GM18499 (cell line): ENCODE measurements around the gene NRP1.

ENCODE experiments used
- ATAC-seq: cut with Tn5 transposase; IDR thresholded peaks from one replicate; pipeline ENCODE4 v1.9.1; 2021; ENCODE audit warnings: moderate number of reproducible peaks; ENCODE audit not compliant: insufficient read depth, unreplicated experiment

The NRP1 gene

DNA sequence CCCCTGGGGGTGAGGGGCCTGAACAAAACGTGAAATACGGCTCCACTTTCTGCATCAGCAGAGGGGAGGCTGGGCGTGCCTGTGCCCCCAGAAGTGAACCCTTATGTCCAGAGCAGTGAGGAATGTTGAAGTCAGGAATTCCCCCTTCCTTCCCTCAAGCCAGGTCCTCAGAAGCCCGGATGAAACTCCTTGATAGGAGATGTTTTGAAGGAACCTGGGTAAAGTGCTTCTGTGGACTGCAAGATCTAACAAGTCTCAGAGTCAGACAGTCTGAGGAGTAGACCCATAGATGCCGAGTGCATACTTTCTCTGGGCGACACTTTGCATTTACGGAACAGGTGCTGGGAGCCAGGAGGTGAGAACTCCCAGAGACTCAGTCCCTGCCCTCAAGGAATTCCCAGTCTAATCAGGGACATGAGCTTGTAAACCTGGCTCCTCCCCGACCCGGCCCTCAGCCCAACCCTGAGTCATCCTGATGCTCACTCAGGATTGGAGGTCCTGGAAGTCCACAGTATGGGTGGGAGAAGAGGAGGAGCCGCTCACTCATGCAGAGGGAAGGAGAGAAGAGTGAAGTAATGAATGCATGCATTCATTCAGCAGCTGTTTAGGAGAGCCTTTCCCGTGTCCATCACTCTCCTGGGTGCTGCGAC, 197.0 kb downstream of the NRP1 start:
- ATAC-seq: no peak

DNA sequence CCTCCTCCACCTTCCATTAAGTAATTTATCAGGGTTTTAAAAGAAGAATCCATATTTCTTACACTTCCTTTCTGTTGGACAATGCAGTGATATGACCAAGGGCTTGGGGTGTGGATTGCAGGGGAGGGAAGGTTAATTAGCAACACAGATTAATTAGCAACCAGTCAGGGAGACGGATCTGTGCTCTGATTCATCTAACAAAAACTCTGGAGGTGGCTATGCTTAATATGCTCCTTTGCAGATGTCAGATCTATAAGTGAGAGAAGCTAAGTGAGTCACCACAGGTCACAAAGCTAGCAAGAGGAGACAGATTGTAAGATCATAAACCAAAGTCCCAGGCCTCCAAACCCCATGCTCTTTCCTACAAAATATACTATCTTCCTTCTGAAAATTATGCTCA, 197.7 kb downstream of the NRP1 start:
- no peak for ATAC-seq

DNA sequence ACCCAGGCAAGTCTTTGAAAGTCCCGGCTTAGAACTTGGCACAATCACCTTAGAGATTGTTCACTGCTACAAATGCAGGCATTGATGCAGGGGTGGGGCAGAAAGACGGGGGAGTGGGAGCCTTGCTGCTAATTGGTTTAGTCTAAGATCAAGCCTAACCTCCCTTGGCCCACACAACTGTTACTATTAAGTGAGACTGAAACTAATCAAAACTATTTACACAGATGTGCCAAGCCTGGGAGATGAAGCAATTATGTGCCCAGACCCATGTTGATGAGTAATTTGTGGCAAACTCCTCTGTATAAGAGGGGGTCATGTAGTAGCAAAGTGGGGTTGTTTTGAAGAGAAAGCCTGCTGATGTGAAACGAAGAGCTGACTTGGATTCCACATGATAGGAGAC, 198.2 kb downstream of the NRP1 start:
- no peak for ATAC-seq

DNA sequence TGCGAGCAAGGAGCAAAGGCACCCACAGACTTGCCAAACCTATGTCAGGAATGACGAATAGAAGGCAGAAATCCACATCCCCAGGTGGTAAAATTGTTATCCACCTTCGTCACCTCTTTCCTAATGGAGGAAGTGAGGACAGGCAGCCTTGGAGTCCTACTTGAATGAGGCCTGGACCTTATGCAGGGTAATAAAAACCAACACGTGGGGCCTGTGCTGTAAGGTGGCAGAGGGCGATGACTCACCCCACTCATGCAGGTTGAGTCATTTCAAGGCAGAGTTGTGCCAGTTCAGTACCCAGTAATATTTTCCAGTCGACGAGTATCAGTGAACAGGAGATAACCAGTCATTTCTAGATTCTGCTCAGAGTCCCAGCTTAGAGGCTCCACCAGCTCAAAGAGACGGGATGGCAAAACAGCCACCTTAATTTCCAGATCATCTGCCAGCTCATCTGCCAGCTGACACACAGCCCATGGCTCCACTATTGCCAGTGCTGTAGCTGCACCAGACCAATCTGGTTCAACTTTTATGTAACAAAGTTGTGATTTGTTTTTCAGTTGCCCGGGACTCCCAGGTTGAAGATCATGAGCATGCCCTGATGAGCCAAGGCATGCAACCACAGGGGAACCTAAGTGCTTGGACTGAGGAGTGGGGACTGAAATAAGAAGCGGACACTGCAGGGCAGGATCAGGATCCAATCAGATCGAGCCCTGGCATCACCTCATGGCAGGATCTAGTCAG, 200.3 kb downstream of the NRP1 start:
- ATAC-seq: peak; percentile 45

DNA sequence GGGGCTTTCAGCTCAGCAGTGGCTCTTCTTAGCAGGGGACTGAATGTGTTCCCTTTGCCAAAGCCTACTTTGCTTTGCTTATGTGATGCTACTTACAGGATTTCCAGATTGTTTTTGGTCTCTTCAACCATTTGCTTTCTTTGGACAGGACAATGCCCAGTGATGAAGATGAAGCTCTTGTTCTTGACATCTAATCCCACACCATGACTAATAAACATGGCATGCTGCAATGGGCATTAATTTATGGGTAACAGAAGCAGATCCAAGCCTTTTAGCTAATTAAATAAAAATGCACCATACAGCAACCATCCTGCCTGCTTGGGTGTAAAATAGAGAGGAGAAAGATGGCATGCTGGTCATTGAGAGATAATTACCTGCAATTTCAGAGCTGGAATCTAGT, 200.9 kb downstream of the NRP1 start:
- ATAC-seq: no peak

DNA sequence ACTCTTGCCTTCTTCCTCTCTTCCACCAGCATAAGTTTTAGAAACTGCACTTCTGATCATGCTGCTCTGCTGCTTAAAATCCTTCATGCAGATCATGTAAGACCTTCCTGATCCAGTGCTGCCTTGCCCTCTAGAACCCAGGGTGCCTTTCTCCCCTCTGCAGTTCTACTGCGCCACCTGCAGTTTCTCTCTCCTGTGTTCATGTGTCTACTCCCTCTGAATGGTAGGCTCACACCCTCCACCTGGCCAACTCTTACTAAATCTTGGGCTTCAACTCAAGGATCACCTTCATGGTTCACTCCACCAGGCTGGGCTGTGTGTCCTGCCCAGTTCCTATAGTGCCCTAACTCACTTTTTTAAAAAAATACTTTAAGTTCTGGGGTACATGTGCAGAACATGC, 201.8 kb downstream of the NRP1 start:
- ATAC-seq: no peak

DNA sequence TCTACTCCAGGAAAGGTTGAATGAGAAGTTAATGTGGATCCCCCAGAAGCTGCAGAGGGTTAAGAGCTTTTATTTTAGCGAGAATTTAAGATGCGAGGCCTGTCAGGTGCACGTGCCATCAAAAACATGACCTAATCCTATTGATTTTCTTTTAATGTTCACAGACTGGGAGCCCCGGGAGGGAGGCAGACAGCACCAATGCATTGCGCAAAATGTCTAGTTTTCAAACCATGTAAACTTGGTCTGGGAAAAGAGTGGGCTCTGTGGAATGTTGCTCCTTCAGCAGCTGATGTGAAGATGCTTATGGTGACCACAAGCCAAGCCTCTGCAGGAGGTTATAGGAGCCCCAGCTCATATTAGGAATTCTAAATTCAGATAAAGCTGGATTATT, 204.5 kb downstream of the NRP1 start:
- ATAC-seq: no peak

DNA sequence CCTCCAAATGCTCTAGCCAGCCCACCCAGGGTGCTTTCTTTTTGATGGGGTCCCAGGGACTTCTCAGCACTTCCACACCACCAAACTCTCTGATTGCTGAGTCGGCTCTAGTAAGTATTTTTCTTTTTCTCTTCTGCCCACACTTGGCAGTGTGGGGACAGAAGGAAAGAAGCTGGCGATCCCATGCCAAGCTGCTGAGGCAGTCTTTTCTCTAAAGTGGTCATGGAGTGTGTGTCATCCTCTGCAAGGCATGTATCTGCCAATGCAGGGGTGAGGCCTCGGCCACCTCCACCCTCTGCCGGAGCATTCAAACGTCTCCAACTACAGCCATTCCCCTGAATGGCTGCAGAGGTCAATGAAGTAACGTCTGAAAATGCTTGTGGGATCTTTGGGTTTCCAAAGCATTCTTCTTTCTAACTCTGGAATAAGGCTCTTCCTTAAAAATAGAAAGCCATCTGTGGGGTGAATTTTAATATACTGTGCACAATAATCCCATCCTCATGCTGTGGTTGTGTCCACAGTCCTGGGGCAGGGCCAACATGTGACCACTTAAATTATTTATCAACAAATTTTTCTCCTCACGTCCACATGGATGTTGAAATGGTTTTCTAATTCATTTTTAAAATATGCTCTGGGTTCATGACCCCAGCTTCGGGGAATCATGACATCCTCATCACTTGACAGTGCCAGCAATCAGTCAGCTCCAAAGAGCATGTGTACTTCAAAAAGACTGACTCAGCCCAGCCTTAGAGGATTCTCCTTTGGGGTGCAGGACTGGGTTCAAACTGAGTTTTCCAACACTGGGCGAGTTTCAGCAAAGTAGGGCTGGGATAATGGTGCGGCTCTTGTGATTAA, 205.1 kb downstream of the NRP1 start:
- ATAC-seq: no peak

DNA sequence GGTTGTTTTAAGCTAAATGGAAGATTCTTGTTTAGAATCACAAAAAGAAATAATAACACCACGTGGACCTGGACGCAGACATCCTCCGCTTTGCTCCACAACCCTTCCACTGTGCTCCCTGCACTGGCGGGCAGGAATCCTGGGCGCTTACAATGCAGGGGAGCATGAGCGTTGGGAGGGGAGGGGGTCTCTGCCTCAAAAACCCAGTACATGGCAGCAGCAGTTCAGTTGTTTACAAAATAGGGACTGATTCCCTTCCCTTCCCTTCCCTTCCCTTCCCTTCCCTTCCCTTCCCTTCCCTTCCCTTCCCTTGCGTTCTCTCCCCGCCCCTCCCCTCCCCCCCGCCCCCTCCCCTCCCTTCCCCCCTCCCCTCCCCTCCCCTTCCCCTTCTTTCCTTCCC, 206.8 kb downstream of the NRP1 start:
- no peak for ATAC-seq
